ENCODE measurements around the gene CCDC158.

Gene CCDC158

DNA sequence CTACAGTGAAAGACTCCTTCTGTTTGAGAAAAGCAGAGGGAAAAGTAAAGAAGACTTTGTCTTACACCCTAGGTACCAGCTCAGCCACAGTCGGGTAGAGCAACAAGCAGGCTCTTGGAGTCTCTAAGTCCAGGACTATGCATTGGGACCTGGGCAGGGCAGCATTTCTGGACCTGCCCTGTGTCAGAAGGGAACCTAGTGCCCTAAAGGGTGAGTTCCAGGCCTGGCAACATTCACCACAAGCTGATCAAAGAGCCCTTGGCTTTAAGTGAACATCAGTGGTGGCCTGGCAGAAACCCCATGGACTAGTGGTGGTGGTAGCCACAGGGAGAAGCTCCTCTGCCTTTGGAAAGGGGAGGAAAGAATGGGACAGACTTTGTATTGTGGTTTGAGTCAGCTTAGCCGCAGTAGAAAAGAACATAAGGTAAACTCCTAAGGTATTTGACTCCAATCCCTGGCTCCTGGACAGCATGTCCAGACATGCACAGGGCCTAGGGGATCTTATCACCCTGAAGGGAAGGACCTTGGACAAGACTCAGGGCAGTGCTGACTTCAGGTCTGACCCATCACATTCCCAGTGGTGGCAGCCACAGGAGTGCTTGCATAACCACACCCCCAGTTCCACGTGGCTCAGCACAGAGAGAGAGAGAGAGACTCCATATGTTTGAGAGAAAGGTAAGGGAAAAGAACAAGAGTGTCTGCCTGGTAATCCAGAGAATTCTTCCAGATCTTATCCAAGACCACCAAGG is 32.6 kb downstream of the CCDC158 start:
- TF ChIP-seq, protein P1, sequence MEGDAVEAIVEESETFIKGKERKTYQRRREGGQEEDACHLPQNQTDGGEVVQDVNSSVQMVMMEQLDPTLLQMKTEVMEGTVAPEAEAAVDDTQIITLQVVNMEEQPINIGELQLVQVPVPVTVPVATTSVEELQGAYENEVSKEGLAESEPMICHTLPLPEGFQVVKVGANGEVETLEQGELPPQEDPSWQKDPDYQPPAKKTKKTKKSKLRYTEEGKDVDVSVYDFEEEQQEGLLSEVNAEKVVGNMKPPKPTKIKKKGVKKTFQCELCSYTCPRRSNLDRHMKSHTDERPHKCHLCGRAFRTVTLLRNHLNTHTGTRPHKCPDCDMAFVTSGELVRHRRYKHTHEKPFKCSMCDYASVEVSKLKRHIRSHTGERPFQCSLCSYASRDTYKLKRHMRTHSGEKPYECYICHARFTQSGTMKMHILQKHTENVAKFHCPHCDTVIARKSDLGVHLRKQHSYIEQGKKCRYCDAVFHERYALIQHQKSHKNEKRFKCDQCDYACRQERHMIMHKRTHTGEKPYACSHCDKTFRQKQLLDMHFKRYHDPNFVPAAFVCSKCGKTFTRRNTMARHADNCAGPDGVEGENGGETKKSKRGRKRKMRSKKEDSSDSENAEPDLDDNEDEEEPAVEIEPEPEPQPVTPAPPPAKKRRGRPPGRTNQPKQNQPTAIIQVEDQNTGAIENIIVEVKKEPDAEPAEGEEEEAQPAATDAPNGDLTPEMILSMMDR (IDR thresholded peaks at IDR 0.05), result no peak

DNA sequence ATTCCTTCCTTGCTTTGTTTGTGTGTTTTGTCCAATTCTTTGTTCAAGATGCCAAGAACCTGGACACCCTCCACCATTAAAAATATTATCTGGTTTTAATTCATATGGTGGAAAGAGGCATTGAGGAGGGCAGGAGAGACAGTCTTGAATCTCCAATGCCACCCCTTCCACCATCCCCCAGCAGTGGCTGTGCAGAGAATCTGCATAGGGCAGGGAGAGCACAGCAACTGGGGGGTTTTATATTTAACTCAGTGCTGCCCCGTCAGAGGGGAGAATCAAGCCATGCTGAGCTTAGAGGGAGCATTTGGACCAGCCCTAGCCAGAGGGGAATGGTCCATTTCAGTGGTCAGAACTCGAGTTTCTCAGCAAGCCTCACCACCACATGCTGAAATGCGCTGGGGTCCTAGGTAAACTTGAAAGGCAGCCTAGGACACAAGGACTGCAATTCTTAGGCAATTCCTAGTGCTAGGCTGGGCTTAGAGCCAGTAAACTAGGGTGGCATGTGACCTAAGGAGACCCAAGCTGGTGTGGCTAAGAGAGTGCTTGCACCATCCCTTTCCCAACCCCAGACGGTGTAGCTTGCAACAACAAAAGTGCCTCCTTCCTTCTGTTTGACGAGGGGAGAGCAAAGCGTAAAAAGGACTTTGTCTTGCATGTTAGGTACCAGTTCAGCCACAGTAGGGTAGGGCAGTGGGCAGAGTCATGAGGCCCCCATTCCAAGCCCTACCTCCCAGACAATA is 34.2 kb downstream of the CCDC158 start:
- no peak overlapping the region for H3K9ac ChIP-seq
- TF ChIP-seq, protein P1 (IDR thresholded peaks at IDR 0.05), result no peak
- H3K4me2 ChIP-seq (ENCODE audit: low read length), result no peak overlapping the region
- H3K36me3 ChIP-seq (ENCODE audit: control insufficient read depth, insufficient read depth, low read length), result no peaks in the 10 kb centered on the region
- no peak overlapping the region for H2AFZ ChIP-seq
- H3K27me3 ChIP-seq (ENCODE audit: control insufficient read depth, insufficient read depth, low read length), result no peaks in the 10 kb centered on the region
- H3K4me3 ChIP-seq (ENCODE audit: low read depth, low read length), result no peak overlapping the region
- no peak overlapping the region for H3K27ac ChIP-seq
- no peaks in the 10 kb centered on the region for H3K4me1 ChIP-seq
- no peaks in the 10 kb centered on the region for H3K9me3 ChIP-seq (ENCODE audit: control insufficient read depth, low read length)
- no peaks in the 10 kb centered on the region for H3K79me2 ChIP-seq

More for the DNA sequence above, 32.6 kb downstream of the CCDC158 start:
- Histone ChIP-seq H3K79me2 (no peaks in the 10 kb centered on the region), H2AFZ (no peak overlapping the region), H3K27ac (no peak overlapping the region), H3K36me3 (ENCODE audit: control insufficient read depth, insufficient read depth, low read length) (no peaks in the 10 kb centered on the region), H3K9ac (no peak overlapping the region), H3K27me3 (ENCODE audit: control insufficient read depth, insufficient read depth, low read length) (no peaks in the 10 kb centered on the region), H3K4me3 (ENCODE audit: low read depth, low read length) (no peak overlapping the region), H3K4me1 (no peaks in the 10 kb centered on the region), H3K4me2 (ENCODE audit: low read length) (no peak overlapping the region), H3K9me3 (ENCODE audit: control insufficient read depth, low read length) (no peaks in the 10 kb centered on the region)

DNA sequence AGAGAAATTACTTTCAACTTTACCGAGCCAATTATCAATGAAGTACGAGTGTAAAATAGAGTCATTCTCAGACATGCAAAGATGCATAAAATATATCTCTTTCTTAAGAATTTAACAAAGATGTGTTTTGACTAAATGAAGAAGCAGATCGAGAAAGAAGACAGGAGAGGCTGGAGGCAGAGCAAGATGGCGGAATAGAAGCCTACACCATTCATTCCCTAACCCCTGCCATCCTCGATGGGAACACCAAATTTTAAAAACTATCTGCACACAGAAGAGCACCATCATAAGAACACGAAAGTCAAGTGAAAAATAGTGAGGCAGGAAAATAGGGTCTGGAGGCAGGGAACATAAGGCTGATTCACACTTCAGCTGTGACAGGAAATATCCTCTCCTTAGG is 35.0 kb downstream of the CCDC158 start:
- H3K9ac ChIP-seq, result no peak overlapping the region
- TF ChIP-seq, protein P1 (IDR thresholded peaks at IDR 0.05), result no peak
- no peak overlapping the region for H3K4me3 ChIP-seq (ENCODE audit: low read depth, low read length)
- no peaks in the 10 kb centered on the region for H3K79me2 ChIP-seq
- no peaks in the 10 kb centered on the region for H3K4me1 ChIP-seq
- no peaks in the 10 kb centered on the region for H3K9me3 ChIP-seq (ENCODE audit: control insufficient read depth, low read length)
- H3K36me3 ChIP-seq (ENCODE audit: control insufficient read depth, insufficient read depth, low read length), result no peaks in the 10 kb centered on the region
- no peak overlapping the region for H2AFZ ChIP-seq
- no peaks in the 10 kb centered on the region for H3K27me3 ChIP-seq (ENCODE audit: control insufficient read depth, insufficient read depth, low read length)
- no peak overlapping the region for H3K27ac ChIP-seq
- H3K4me2 ChIP-seq (ENCODE audit: low read length), result no peak overlapping the region

DNA sequence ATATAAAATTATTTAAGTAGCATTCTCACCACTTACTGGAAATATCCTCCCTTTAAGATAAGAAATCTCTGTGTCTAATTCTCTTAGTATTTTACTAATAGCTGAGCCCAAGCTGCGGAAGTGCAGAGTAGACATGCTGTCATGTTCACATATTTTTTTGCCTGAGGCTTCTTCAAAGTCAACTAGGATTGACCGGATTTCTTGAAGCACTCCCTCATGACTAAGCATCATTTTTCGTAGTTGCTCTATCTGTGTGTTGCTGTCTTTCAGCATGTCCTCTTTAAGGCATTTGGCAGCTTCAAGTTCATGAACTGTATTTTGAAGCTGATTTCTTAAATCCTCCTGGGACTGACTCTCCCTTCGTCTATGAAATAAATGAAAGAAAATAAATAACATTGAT is 36.9 kb downstream of the CCDC158 start:
- TF ChIP-seq, protein P1 (IDR thresholded peaks at IDR 0.05), result no peak
- Histone ChIP-seq H3K9ac (no peak overlapping the region), H3K4me2 (ENCODE audit: low read length) (no peak overlapping the region), H3K27me3 (ENCODE audit: control insufficient read depth, insufficient read depth, low read length) (no peaks in the 10 kb centered on the region), H3K79me2 (no peaks in the 10 kb centered on the region), H3K36me3 (ENCODE audit: control insufficient read depth, insufficient read depth, low read length) (no peaks in the 10 kb centered on the region), H3K9me3 (ENCODE audit: control insufficient read depth, low read length) (no peaks in the 10 kb centered on the region), H3K4me3 (ENCODE audit: low read depth, low read length) (no peak overlapping the region), H3K4me1 (no peaks in the 10 kb centered on the region), H3K27ac (no peak overlapping the region), H2AFZ (no peak overlapping the region)

All from parathyroid adenoma (tissue), 2 donors.